BLaER1 (cell line): ENCODE results near the gene KRTAP4-2.
"Not testable (repeated sequence)": the region's sequence is repeated elsewhere in the genome, so short reads cannot be mapped to it uniquely, and the experiment has no call there.

ENCODE experiments used
- H3K27ac ChIP-seq: shearing (Covaris generic); formaldehyde crosslinking; 2 replicates; pipeline ENCODE4 v1.8.1; 2022
- H3K27me3 ChIP-seq: shearing (Covaris generic); formaldehyde crosslinking; 2 replicates; pipeline ENCODE4 v1.8.1; 2022
- H3K36me3 ChIP-seq: shearing (Covaris generic); formaldehyde crosslinking; 2 replicates; pipeline ENCODE4 v1.8.1; 2022
- H3K4me1 ChIP-seq: shearing (Covaris generic); formaldehyde crosslinking; 2 replicates; pipeline ENCODE4 v1.8.1; 2022
- H3K4me2 ChIP-seq: shearing (Covaris generic); formaldehyde crosslinking; 2 replicates; pipeline ENCODE4 v1.8.1; 2022
- H3K4me3 ChIP-seq: shearing (Covaris generic); formaldehyde crosslinking; 2 replicates; pipeline ENCODE4 v1.8.1; 2022
- H3K9ac ChIP-seq: shearing (Covaris generic); formaldehyde crosslinking; 2 replicates; pipeline ENCODE4 v1.8.1; 2022
- H3K9me3 ChIP-seq: shearing (Covaris generic); formaldehyde crosslinking; 2 replicates; pipeline ENCODE4 v1.8.1; 2022
- H4K20me1 ChIP-seq: shearing (Covaris generic); formaldehyde crosslinking; 2 replicates; pipeline ENCODE4 v1.8.1; 2022
- Cebpa-rat ChIP-seq: shearing (Covaris generic); IDR thresholded peaks from 2 replicates; pipeline ENCODE4 v1.8.1; 2022

Gene KRTAP4-2

GRCh38 chr17:41177727-41178271 is at the start of gene KRTAP4-2:
Gene KRTAP4-2 (minus strand): TSS chr17:41178221. CDS start chr17:41178164, 57 bp downstream.
- Histone ChIP-seq H3K9me3 (no peaks in the 10 kb centered on the region), H3K27me3 (no peaks in the 10 kb centered on the region), H3K4me2 (peak within 1 kb of the TSS; percentile 86), H3K4me1 (peaks cover 28% of the 10 kb centered on the region), H4K20me1 (no peaks in the 10 kb centered on the region), H3K4me3 (no peak within 1 kb of the TSS), H3K36me3 (no peaks in the 10 kb centered on the region), H3K27ac (no peak within 1 kb of the TSS), H3K9ac (no peak within 1 kb of the TSS)
- TF ChIP-seq Cebpa-rat = no peak

- not testable (repeated sequence) for H3K4me3 ChIP-seq, H3K27me3 ChIP-seq, H3K4me1 ChIP-seq, H3K4me2 ChIP-seq, H3K27ac ChIP-seq, H3K9me3 ChIP-seq, H3K36me3 ChIP-seq, H4K20me1 ChIP-seq, H3K9ac ChIP-seq
These were observed 48.6 kb upstream of the KRTAP4-2 start, which contains the start of gene KRTAP9-2 for GRCh38 chr17:41226598-41227095. Gene KRTAP9-2 (plus strand): TSS chr17:41226648. CDS start chr17:41226655, 7 bp downstream.

GRCh38 chr17:41226051-41226450 is 48.0 kb upstream of the KRTAP4-2 start:
- no peaks in the 10 kb centered on the region for H3K27me3 ChIP-seq

GRCh38 chr17:41223821-41224220 is 45.8 kb upstream of the KRTAP4-2 start:
- H3K9ac ChIP-seq = no peak overlapping the region
- no peak overlapping the region for H3K27ac ChIP-seq
- H4K20me1 ChIP-seq = no peaks in the 10 kb centered on the region
- H3K36me3 ChIP-seq = no peaks in the 10 kb centered on the region
- H3K4me3 ChIP-seq = no peak overlapping the region
- no peaks in the 10 kb centered on the region for H3K4me1 ChIP-seq
- no peaks in the 10 kb centered on the region for H3K9me3 ChIP-seq
- H3K27me3 ChIP-seq = no peaks in the 10 kb centered on the region
- TF ChIP-seq Cebpa-rat = no peak
- no peak overlapping the region for H3K4me2 ChIP-seq

More at GRCh38 chr17:41226051-41226450, 48.0 kb upstream of the KRTAP4-2 start:
- Histone ChIP-seq H3K27ac (no peak overlapping the region), H3K9ac (no peak overlapping the region), H3K36me3 (no peaks in the 10 kb centered on the region), H3K9me3 (no peaks in the 10 kb centered on the region), H3K4me1 (no peaks in the 10 kb centered on the region), H4K20me1 (no peaks in the 10 kb centered on the region), H3K4me2 (no peak overlapping the region), H3K4me3 (no peak overlapping the region)
- no peak for TF ChIP-seq Cebpa-rat

- Histone ChIP-seq H3K4me2 (no peak overlapping the region), H4K20me1 (no peaks in the 10 kb centered on the region), H3K4me3 (no peak overlapping the region), H3K36me3 (no peaks in the 10 kb centered on the region), H3K4me1 (peaks cover 15% of the 10 kb centered on the region), H3K9me3 (peaks cover 7% of the 10 kb centered on the region; the same call in 1 of the 2 replicates), H3K9ac (no peak overlapping the region), H3K27me3 (no peaks in the 10 kb centered on the region), H3K27ac (no peak overlapping the region)
- TF ChIP-seq Cebpa-rat = no peak
These were observed 37.7 kb upstream of the KRTAP4-2 start for GRCh38 chr17:41215681-41216080.

- peaks cover 7% of the 10 kb centered on the region; the same call in 1 of the 2 replicates for H3K9me3 ChIP-seq
- H3K4me2 ChIP-seq = peak overlapping the region; percentile 47; the same call in 1 of the 2 replicates
- no peaks in the 10 kb centered on the region for H3K36me3 ChIP-seq
- no peak overlapping the region for H3K4me3 ChIP-seq
- no peaks in the 10 kb centered on the region for H3K27me3 ChIP-seq
- H3K9ac ChIP-seq = no peak overlapping the region
- TF ChIP-seq Cebpa-rat = no peak
- no peaks in the 10 kb centered on the region for H4K20me1 ChIP-seq
- H3K27ac ChIP-seq = no peak overlapping the region
- peaks cover 15% of the 10 kb centered on the region for H3K4me1 ChIP-seq
These were observed 34.6 kb upstream of the KRTAP4-2 start for GRCh38 chr17:41212524-41213169.

GRCh38 chr17:41211845-41212466 is 33.9 kb upstream of the KRTAP4-2 start:
- Histone ChIP-seq H3K4me1 (peaks cover 15% of the 10 kb centered on the region), H3K27me3 (no peaks in the 10 kb centered on the region), H3K4me2 (peak overlapping the region; percentile 47), H3K4me3 (no peak overlapping the region), H4K20me1 (no peaks in the 10 kb centered on the region), H3K9ac (no peak overlapping the region), H3K36me3 (no peaks in the 10 kb centered on the region), H3K27ac (no peak overlapping the region), H3K9me3 (peaks cover 7% of the 10 kb centered on the region; the same call in 1 of the 2 replicates)
- no peak for TF ChIP-seq Cebpa-rat

GRCh38 chr17:41199421-41200078 is 21.5 kb upstream of the KRTAP4-2 start:
- no peaks in the 10 kb centered on the region for H3K9me3 ChIP-seq
- no peak overlapping the region for H3K4me3 ChIP-seq
- H3K4me2 ChIP-seq = no peak overlapping the region
- H4K20me1 ChIP-seq = no peaks in the 10 kb centered on the region
- TF ChIP-seq Cebpa-rat = no peak
- no peak overlapping the region for H3K9ac ChIP-seq
- no peaks in the 10 kb centered on the region for H3K27me3 ChIP-seq
- no peak overlapping the region for H3K27ac ChIP-seq
- H3K36me3 ChIP-seq = no peaks in the 10 kb centered on the region
- no peaks in the 10 kb centered on the region for H3K4me1 ChIP-seq

- H3K9me3 ChIP-seq = no peaks in the 10 kb centered on the region; the same call in 1 of the 2 replicates
- no peak overlapping the region for H3K27ac ChIP-seq
- no peaks in the 10 kb centered on the region for H3K4me1 ChIP-seq
- H3K27me3 ChIP-seq = no peaks in the 10 kb centered on the region
- H3K4me2 ChIP-seq = no peak overlapping the region
- no peak overlapping the region for H3K4me3 ChIP-seq
- TF ChIP-seq Cebpa-rat = no peak
- H3K9ac ChIP-seq = no peak overlapping the region
- no peaks in the 10 kb centered on the region for H3K36me3 ChIP-seq
- no peaks in the 10 kb centered on the region for H4K20me1 ChIP-seq
These were observed 18.0 kb upstream of the KRTAP4-2 start for GRCh38 chr17:41196068-41196467.
